ENCODE results near the gene SIGLEC1. TPM values are rescaled to one million over a fixed set of nuclear protein-coding genes. Genes with fewer than 3 reads are reported as not detected.

SIGLEC1 gene
- total RNA-seq, 2 donors from 2014 or later: 12.2 to 45.5 TPM

DNA sequence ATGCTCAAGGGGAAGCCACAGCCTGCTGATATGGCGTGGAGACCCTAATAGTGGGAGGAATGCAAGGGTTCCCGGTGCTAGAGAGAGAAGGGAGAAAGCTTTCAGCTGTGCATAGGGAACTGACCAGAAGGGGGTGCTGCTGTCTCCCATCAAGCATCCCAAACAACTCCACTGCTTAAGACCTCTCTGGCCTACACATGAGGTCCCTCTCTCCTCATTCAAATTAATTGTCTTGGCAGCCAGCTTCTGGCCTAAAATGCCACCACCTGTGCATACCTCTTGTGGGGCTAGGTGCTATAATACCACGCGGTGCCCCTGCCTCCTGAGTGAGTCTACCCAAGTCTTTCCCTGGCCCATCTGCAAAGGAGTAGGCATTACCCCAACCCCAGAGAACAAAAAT lies 40.7 kb upstream of the SIGLEC1 start:
- H3K4me1 ChIP-seq (ENCODE audit: control insufficient read depth in 1 of 2, low read depth in 2 of 2): peaks cover 0 to 23% of the 10 kb centered on the region in 2 donors
- TF ChIP-seq, protein P1, sequence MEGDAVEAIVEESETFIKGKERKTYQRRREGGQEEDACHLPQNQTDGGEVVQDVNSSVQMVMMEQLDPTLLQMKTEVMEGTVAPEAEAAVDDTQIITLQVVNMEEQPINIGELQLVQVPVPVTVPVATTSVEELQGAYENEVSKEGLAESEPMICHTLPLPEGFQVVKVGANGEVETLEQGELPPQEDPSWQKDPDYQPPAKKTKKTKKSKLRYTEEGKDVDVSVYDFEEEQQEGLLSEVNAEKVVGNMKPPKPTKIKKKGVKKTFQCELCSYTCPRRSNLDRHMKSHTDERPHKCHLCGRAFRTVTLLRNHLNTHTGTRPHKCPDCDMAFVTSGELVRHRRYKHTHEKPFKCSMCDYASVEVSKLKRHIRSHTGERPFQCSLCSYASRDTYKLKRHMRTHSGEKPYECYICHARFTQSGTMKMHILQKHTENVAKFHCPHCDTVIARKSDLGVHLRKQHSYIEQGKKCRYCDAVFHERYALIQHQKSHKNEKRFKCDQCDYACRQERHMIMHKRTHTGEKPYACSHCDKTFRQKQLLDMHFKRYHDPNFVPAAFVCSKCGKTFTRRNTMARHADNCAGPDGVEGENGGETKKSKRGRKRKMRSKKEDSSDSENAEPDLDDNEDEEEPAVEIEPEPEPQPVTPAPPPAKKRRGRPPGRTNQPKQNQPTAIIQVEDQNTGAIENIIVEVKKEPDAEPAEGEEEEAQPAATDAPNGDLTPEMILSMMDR (IDR thresholded peaks at IDR 0.05): peak; percentile 70
- ATAC-seq (ENCODE audit: insufficient number of reproducible peaks, low FRiP score, low read depth): no peak
- H3K27me3 ChIP-seq (replicated peaks; ENCODE audit: insufficient read depth): no peaks in the 10 kb centered on the region
- no peaks in the 10 kb centered on the region for H3K9me3 ChIP-seq
- peak; percentile 25 for DNase-seq (ENCODE audit: low spot score)
- no peaks in the 10 kb centered on the region for H3K36me3 ChIP-seq
- no peak overlapping the region for H3K4me3 ChIP-seq
- no peak overlapping the region for H3K27ac ChIP-seq

DNA sequence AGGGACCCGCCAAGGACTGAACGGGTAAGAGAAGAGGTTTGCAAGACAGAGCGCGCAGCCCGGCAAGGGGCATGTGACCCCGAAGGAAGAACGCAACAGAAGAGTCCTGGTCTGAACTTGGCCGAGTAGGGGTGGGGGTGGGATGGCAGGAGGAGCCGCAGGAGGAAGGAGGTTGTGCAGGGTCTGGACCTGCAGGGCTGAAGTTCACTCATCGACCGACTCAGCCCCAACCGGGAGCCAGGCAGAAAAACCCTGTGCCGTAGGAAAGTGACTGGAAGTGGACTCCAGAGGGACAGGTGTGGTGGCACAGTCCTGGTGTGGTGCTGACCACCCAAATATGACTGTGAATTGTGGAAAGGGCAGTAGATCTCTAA lies 40.0 kb upstream of the SIGLEC1 start:
- Histone ChIP-seq H3K36me3 (no peaks in the 10 kb centered on the region), H3K9me3 (no peaks in the 10 kb centered on the region), H3K27me3 (replicated peaks; ENCODE audit: insufficient read depth) (no peaks in the 10 kb centered on the region), H3K4me1 (ENCODE audit: control insufficient read depth in 1 of 2, low read depth in 2 of 2) (peaks cover 0 to 23% of the 10 kb centered on the region in 2 donors), H3K4me3 (peak overlapping the region; percentile 73), H3K27ac (peak overlapping the region in 1 of 2 donors; percentile 15)
- TF ChIP-seq, protein P1 (IDR thresholded peaks at IDR 0.05): no peak
- ATAC-seq (ENCODE audit: insufficient number of reproducible peaks, low FRiP score, low read depth) (no peak), DNase-seq (ENCODE audit: low spot score) (no peak)

DNA sequence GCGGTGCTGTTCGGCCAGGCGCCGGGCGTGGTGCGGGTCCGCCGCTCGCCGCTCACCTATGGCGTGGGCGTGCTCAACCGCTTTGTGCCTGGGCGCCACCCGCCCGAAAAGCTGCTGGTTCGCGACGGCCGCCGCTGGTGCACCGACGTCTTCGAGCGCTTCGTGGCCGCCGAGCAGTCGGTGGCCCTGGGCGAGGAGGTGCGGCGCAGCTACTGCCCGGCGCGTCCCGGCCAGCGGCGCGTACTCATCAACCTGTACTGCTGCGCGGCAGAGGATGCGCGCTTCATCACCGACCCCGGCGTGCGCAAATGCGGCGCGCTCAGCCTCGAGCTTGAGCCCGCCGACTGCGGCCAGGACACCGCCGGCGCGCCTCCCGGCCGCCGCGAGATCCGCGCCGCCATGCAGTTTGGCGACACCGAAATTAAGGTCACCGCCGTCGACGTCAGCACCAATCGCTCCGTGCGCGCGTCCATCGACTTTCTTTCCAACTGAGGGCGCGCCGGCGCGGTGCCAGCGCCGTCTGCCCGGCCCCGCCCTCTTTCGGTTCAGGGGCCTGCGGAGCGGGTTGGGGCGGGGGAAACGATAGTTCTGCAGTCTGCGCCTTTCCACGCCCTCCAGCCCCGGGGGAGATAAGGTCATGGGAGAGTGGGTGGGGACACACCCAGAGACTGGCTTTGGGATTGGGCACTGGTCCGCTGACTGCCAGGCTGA lies 39.4 kb upstream of the SIGLEC1 start:
- ATAC-seq (ENCODE audit: insufficient number of reproducible peaks, low FRiP score, low read depth) (no peak), DNase-seq (ENCODE audit: low spot score) (no peak)
- Histone ChIP-seq H3K36me3 (no peaks in the 10 kb centered on the region), H3K9me3 (no peaks in the 10 kb centered on the region), H3K27me3 (replicated peaks; ENCODE audit: insufficient read depth) (no peaks in the 10 kb centered on the region), H3K27ac (no peak overlapping the region), H3K4me3 (peak overlapping the region; percentile 73), H3K4me1 (ENCODE audit: control insufficient read depth in 1 of 2, low read depth in 2 of 2) (peaks cover 0 to 23% of the 10 kb centered on the region in 2 donors)
- TF ChIP-seq, protein P1 (IDR thresholded peaks at IDR 0.05): no peak

DNA sequence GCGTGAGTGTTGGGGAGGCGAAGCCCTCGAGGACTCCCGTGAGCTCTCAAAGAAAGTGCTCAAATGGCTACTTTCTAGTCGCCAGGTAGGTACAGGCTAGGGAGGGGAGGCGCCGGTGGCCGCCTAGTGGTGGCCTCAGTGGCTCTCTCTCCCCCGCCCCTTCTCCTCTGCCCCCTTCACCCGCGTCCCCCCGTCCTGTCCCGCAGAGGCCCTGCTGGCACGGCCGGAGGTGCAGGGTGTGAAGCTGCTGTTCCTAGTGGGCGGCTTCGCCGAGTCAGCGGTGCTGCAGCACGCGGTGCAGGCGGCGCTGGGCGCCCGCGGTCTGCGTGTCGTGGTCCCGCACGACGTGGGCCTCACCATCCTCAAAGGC lies 38.9 kb upstream of the SIGLEC1 start:
- Histone ChIP-seq H3K36me3 (no peaks in the 10 kb centered on the region), H3K4me3 (peak overlapping the region; percentile 73), H3K27me3 (replicated peaks; ENCODE audit: insufficient read depth) (no peaks in the 10 kb centered on the region), H3K9me3 (no peaks in the 10 kb centered on the region), H3K27ac (no peak overlapping the region), H3K4me1 (ENCODE audit: control insufficient read depth in 1 of 2, low read depth in 2 of 2) (peaks cover 0 to 23% of the 10 kb centered on the region in 2 donors)
- no peak for DNase-seq (ENCODE audit: low spot score)
- ATAC-seq (ENCODE audit: insufficient number of reproducible peaks, low FRiP score, low read depth): no peak
- TF ChIP-seq, protein P1 (IDR thresholded peaks at IDR 0.05): no peak

DNA sequence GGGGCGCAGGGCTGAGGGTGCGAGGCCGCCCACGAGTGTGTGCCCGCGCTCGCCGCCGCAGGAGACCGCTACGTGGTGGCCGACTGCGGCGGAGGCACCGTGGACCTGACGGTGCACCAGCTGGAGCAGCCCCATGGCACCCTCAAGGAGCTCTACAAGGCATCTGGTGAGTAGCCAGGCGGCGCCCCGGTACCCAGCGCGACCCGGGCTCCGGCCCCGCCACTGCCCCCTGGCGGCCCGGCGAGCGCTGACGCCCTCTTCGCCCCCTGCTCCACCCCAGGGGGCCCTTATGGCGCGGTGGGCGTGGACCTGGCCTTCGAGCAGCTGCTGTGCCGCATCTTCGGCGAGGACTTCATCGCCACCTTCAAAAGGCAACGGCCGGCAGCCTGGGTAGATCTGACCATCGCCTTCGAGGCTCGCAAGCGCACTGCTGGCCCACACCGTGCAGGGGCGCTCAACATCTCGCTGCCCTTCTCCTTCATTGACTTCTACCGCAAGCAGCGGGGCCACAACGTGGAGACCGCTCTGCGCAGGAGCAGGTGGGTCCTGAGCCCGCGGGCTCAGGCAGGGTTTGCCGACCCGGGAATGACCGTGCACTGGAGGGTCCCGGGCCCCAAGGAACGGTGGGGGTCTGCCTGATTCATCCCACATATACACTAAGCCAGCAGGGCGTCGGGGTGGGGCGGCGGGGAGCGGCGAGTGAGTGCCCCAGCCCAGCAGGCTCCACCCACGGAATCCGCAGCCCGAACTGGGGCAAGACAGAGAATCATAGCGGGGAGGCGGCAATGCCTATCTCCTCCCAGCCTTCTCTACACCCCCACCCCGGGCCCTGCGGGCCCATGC lies 37.5 kb upstream of the SIGLEC1 start:
- ATAC-seq (ENCODE audit: insufficient number of reproducible peaks, low FRiP score, low read depth) (no peak), DNase-seq (ENCODE audit: low spot score) (no peak)
- Histone ChIP-seq H3K9me3 (no peaks in the 10 kb centered on the region), H3K4me1 (ENCODE audit: control insufficient read depth in 1 of 2, low read depth in 2 of 2) (peaks cover 0 to 23% of the 10 kb centered on the region in 2 donors), H3K4me3 (no peak overlapping the region), H3K36me3 (no peaks in the 10 kb centered on the region), H3K27ac (no peak overlapping the region), H3K27me3 (replicated peaks; ENCODE audit: insufficient read depth) (no peaks in the 10 kb centered on the region)
- TF ChIP-seq, protein P1 (IDR thresholded peaks at IDR 0.05): peak; percentile 76
